ENCODE data around the gene RCHY1.
A peak's percentile ranks its signal among the peaks of the same experiment; 100 is the strongest.
"Not testable (repeated sequence)": the region's sequence is repeated elsewhere in the genome, so short reads cannot be mapped to it uniquely, and the experiment has no call there.

The RCHY1 gene

DNA sequence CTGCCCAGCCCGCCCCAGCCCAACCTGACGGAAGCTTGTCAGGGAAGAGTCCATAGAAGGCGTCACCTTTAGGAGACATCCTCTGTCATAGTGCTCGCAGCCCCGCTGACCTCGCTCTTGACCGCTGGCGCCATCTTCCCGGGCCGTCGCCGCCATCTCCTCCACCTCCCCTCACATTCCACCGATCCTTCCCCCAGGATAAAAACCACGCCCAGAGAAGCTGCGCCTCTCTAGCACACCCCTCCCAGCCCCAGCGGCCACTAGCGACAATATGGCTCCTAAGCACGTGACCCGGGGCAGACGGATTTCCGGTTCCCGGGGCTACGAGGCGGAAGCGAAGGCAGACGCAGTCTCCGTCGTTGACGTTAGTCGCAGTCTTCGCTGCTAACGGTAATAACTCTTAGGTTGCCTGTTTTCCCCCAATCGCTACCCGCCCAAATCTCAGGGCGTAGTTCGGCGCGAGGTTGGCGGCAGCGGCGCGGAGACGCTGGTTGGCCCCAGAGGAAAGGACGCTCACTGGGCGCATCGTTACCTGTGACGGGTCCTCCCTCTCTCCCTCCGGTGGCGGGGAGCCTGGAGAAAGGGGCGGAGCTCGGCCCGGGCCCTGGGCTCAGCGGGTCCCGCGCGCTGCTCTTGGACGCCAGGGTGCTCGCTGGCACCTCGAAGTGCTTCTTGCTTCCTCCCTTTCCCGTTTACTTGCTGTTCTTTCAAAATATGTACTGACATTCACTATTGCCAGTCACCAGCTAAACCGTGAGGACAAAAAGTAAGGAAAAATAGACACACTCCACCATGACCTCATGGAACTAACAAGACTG is at the start of gene RCHY1, which contains the start of gene THAP6:
Gene RCHY1, minus strand, starts transcription at position 273 of the 818 bp plus-strand sequence. Its CDS starts 117 bp downstream, at position 156.
Gene THAP6, plus strand, starts transcription at position 343 of the 818 bp plus-strand sequence. CDS start 980 bp downstream, outside the sequence.
- DNase-seq (ENCODE audit: low spot score) (peak; percentile 92), FAIRE-seq (peak; percentile 70)

DNA sequence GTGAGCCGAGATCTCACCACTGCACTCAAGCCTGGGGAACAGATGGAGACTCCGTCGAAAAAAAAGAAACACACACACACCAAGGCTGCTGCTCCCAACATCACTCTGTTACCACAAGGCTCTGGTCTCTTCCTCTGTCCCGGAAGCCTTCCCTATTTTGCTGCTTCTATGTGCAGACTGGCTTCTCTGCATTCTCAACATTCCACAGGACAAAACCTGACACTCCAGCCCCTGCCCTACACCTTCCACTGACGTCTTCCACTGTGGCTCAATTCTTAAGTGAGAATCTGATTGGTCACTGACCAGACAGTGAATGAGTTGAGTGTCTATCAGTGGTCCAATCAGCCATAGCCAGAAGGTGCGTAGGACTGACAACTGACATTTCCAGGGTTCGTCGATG is 47.6 kb upstream of the RCHY1 start:
- FAIRE-seq (no peak), DNase-seq (ENCODE audit: low spot score) (peak; percentile 55)

DNA sequence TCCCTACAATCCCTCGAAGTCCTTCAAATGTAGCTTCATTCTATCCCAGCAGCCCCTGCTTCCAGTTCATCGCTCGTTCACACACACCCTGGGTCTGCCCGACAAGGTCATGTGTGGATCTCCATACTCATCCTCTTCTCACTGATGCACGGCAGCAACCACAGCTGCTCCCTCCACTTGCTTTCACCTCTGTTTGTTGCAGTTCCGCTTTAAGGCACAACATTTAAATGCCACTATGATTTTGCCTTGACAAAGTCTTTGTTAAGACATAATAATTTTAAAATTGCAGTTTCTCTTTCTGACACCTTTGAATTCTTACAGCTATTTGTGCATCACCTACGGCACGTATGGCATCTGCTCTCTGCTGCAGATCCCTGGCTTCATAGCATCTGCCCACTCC is 43.5 kb upstream of the RCHY1 start:
- FAIRE-seq (no peak), DNase-seq (ENCODE audit: low spot score) (no peak)

- peak; percentile 81 for DNase-seq (ENCODE audit: low spot score)
- peak; percentile 66 for FAIRE-seq
These were observed 41.3 kb upstream of the RCHY1 start, which contains the start of gene ODAPH for GRCh38 chr4:75555294-75556164. ODAPH (plus strand) TSS chr4:75556066; CDS start chr4:75556083, 17 bp downstream.

- no peak for FAIRE-seq
- no peak for DNase-seq (ENCODE audit: low spot score)
These were observed 38.2 kb upstream of the RCHY1 start for GRCh38 chr4:75552452-75552851.

GRCh38 chr4:75549019-75549418 is 34.8 kb upstream of the RCHY1 start:
- FAIRE-seq (no peak), DNase-seq (ENCODE audit: low spot score) (no peak)

- DNase-seq (ENCODE audit: low spot score) (peak; percentile 44), FAIRE-seq (no peak)
These were observed 33.6 kb upstream of the RCHY1 start for GRCh38 chr4:75547647-75548387.

- FAIRE-seq = no peak
- DNase-seq (ENCODE audit: low spot score) = no peak
These were observed 31.3 kb upstream of the RCHY1 start for GRCh38 chr4:75545526-75545925.

DNA sequence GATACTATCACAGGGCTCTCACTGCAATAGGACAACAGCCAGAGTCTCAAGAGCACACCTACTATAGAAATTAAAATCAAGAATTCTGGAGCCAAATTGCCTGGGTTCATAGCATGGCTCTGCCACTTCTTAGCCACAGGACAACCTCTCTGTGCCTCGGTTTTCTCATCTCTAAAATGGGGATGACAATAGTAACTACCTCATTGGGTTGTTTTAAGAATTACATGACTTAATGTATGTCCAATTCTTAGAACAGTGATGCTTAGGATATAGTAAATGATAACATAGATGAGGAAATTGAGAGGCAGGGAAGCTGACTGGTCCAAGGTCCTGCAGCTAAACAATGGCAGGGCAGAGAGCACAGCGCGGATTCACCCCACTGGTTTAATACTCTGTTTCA is 30.7 kb upstream of the RCHY1 start:
- no peak for FAIRE-seq
- no peak for DNase-seq (ENCODE audit: low spot score)

- not testable (repeated sequence) for FAIRE-seq; DNase-seq (ENCODE audit: low spot score)
These were observed 30.0 kb upstream of the RCHY1 start for GRCh38 chr4:75544220-75544619.

DNA sequence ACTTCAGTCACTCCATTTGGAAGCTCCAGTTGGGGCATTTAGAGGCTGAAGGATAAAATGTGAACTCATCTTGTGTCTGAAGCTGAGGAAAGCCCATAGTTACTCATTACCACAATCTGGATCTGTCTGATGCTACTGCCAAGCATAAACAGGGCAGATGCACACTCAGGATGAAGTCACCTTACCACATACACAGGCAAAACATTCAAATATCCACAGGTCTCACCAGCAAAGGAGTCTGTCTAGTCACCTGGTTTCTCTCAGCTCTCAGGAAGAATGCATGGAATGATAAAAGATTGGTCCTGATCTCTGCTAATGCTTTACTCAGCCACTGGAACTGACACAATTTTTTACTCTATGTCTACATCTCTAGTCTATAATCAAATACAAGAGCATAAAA is 28.6 kb upstream of the RCHY1 start:
- FAIRE-seq (no peak), DNase-seq (ENCODE audit: low spot score) (peak; percentile 54)

DNA sequence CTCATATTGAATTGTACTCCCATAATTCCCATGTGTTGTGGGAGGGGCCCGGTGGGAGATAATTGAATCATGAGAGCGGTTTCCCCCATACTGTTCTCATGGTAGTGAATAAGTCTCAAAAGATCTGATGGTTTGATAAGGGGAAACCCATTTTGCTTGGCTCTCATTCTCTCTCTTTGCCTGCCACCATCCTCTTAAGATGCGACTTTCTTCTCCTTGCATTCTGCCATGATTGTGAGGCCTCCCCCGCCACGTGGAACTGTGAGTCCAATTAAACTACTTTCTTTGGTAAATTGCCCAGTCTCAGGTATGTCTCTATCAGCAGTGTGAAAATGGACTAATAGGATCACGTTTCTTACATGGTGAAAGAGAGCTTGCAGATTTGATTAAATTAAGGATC is 23.1 kb upstream of the RCHY1 start:
- DNase-seq (ENCODE audit: low spot score); FAIRE-seq: not testable (repeated sequence)

GRCh38 chr4:75533926-75534325 is 19.7 kb upstream of the RCHY1 start:
- DNase-seq (ENCODE audit: low spot score); FAIRE-seq: not testable (repeated sequence)

GRCh38 chr4:75533339-75533887 is 19.2 kb upstream of the RCHY1 start:
- DNase-seq (ENCODE audit: low spot score); FAIRE-seq: not testable (repeated sequence)

- FAIRE-seq; DNase-seq (ENCODE audit: low spot score): not testable (repeated sequence)
These were observed 17.4 kb upstream of the RCHY1 start for GRCh38 chr4:75531536-75532143.

DNA sequence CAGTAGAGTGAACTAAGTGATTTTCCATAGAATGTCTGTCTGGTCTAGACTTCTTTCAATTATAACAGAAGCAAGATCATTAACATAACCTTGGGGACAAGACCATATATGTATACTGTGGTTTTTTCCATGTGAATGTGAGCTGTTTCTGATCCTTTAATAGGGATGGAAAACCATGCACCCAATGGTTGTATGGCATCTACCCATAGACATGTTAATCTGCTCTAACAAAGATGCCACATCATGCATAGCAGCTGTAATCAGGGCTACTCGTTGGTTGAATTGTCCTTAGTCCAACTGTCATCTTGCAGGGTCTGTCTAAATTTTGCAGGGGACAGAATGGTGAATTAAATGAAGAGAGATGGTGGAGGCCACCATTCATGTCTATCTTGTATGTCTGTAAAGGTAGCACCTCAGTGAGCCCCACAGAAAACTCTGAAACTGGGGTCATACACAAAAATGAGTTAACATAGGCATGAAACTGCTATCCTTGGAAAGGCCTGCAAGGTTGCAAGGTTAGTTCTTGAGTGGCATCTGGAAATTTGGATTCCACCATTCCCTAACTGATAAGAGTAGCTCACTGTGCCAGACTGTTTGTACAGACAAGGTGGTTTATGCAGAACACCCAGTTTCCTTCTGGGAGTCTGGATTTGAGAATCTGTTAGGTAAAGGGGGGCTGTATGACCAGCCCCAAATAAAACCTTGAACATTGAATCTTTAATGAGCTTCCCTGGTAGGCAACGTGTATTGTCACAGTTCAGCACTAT is 16.5 kb upstream of the RCHY1 start:
- no peak for FAIRE-seq

GRCh38 chr4:75527482-75527881 is 13.3 kb upstream of the RCHY1 start:
- DNase-seq (ENCODE audit: low spot score) = no peak
- FAIRE-seq = no peak

More for the DNA sequence above, 16.5 kb upstream of the RCHY1 start:
- DNase-seq (ENCODE audit: low spot score) = no peak

DNA sequence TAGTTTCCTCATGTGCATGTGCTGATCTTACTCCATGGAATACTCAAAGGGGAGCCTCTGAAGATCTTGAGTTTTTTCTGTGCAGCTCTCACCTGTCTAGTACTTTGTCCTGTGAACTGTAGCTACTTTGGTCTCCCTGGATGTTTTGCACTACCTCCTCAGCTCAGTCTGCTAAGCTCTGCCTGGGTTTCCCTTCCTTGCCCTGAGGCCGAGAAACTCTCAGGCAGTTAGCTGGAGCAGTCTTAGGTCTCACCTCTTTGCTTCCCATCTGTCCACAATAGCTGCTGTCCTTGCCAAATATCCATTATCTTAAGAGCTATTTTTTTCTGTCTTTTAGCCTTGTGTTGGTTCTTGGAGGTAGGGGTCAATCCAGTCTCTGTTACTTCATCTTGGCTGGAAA is 11.7 kb upstream of the RCHY1 start:
- DNase-seq (ENCODE audit: low spot score) (no peak), FAIRE-seq (no peak)

DNA sequence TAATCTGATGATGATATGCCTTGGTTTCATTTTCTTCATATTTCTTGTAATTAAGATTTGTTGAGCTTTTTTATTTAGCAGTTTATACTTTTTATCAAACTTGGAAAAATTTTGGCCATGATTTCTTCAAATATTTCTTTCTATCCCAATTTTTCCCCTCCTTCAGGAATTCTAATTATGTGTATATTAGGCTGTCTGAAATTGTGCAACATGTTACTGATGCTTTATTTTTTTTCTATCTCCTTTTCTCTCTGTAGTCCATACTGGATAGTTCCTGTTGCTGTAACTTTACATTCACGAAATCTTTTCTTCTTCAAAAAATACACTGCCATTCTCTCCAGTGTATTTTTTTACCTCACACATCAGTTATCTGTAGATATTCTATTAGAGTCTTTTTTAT is 10.9 kb upstream of the RCHY1 start:
- no peak for FAIRE-seq

DNA sequence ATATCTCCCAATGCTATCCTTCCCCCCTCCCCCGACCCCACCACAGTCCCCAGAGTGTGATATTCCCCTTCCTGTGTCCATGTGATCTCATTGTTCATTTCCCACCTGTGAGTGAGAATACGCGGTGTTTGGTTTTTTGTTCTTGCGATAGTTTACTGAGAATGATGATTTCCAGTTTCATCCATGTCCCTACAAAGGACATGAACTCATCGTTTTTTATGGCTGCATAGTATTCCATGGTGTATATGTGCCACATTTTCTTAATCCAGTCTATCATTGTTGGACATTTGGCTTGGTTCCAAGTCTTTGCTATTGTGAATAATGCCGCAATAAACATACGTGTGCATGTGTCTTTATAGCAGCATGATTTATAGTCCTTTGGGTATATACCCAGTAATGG is 5.2 kb upstream of the RCHY1 start:
- FAIRE-seq; DNase-seq (ENCODE audit: low spot score): not testable (repeated sequence)

More for the DNA sequence above, 10.9 kb upstream of the RCHY1 start:
- no peak for DNase-seq (ENCODE audit: low spot score)
